ENCODE results near the gene HKDC1. TPM values are rescaled to one million over a fixed set of nuclear protein-coding genes. Genes with fewer than 3 reads are reported as not detected.

HKDC1 gene
- polyA plus RNA-seq, 1 experiment: 0.18 TPM

GRCh38 chr10:69269761-69270160 is 49.6 kb downstream of the HKDC1 start:
- DNase-seq (ENCODE audit: low read depth): no peak
- Histone ChIP-seq H3K36me3 (ENCODE audit: control insufficient read depth, insufficient read depth, low read length) (no peaks in the 10 kb centered on the region), H3K27me3 (ENCODE audit: control insufficient read depth, insufficient read depth, low read length) (peaks cover 7% of the 10 kb centered on the region; the same call in 1 of the 2 replicates), H3K4me3 (ENCODE audit: low read depth, low read length) (no peak overlapping the region)
- POLR2A ChIA-PET: no interaction called here
- CTCF ChIA-PET: no interaction called here
- TF ChIP-seq, protein P1, sequence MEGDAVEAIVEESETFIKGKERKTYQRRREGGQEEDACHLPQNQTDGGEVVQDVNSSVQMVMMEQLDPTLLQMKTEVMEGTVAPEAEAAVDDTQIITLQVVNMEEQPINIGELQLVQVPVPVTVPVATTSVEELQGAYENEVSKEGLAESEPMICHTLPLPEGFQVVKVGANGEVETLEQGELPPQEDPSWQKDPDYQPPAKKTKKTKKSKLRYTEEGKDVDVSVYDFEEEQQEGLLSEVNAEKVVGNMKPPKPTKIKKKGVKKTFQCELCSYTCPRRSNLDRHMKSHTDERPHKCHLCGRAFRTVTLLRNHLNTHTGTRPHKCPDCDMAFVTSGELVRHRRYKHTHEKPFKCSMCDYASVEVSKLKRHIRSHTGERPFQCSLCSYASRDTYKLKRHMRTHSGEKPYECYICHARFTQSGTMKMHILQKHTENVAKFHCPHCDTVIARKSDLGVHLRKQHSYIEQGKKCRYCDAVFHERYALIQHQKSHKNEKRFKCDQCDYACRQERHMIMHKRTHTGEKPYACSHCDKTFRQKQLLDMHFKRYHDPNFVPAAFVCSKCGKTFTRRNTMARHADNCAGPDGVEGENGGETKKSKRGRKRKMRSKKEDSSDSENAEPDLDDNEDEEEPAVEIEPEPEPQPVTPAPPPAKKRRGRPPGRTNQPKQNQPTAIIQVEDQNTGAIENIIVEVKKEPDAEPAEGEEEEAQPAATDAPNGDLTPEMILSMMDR (IDR thresholded peaks at IDR 0.05; ENCODE audit: insufficient read depth, low read depth, low read length): no peak

DNA sequence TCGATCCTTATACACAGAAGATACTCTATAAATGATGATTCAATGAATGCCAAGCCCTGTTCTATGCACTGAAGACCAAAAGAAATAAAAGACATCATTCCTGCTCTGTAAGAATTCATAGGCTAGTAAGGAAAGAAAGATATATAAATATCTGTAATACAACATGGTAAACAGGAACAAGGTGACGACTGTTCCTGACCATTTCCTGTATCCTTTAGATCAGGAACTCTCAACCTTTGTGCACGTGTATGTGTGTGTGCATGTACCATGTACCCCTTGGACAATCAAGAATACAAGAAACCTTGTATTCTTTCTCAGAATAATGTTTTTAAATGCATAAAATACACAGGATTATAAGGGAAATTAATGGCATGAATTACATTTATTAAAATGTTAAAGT is 50.9 kb downstream of the HKDC1 start:
- Histone ChIP-seq H3K27me3 (ENCODE audit: control insufficient read depth, insufficient read depth, low read length) (peaks cover 2% of the 10 kb centered on the region; the same call in 1 of the 2 replicates), H3K36me3 (ENCODE audit: control insufficient read depth, insufficient read depth, low read length) (no peaks in the 10 kb centered on the region), H3K4me3 (ENCODE audit: low read depth, low read length) (no peak overlapping the region)
- TF ChIP-seq, protein P1 (IDR thresholded peaks at IDR 0.05; ENCODE audit: insufficient read depth, low read depth, low read length): no peak
- no peak for DNase-seq (ENCODE audit: low read depth)
- POLR2A ChIA-PET: no interaction called here
- CTCF ChIA-PET: no interaction called here

DNA sequence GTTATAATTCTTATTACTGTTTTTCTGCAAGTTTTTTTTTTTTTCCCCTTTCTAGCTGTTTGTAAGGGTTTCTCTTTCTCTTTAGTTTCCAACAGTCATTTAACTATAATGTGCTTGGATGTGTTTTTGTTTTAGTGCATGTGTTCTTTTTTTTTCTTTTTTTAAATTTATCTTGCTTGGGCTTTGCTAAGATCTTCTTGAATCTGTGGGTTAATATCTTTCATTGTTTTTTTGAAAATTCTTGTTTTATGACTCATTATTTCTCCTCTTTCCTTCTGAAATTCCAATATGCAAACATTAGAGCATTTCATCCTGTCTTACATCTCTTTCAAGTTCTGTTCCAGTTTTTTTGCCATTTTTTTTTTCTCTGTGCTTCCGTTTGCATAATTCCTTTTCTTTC is 52.5 kb downstream of the HKDC1 start:
- H3K36me3 ChIP-seq (ENCODE audit: control insufficient read depth, insufficient read depth, low read length): no peaks in the 10 kb centered on the region
- H3K27me3 ChIP-seq (ENCODE audit: control insufficient read depth, insufficient read depth, low read length): peaks cover 2% of the 10 kb centered on the region; the same call in 1 of the 2 replicates
- ChIA-PET CTCF (interaction anchor here (0.6 to 0.8 kb wide), 2 partner anchors 37 to 120 kb away, joined by 3 read pairs; no protein-coding TSS in a partner anchor), POLR2A (no interaction called here)
- H3K4me3 ChIP-seq (ENCODE audit: low read depth, low read length): no peak overlapping the region
- TF ChIP-seq, protein P1 (IDR thresholded peaks at IDR 0.05; ENCODE audit: insufficient read depth, low read depth, low read length): no peak
- DNase-seq (ENCODE audit: low read depth): no peak

- POLR2A ChIA-PET: no interaction called here
- CTCF ChIA-PET: no interaction called here
- Histone ChIP-seq H3K36me3 (ENCODE audit: control insufficient read depth, insufficient read depth, low read length) (no peaks in the 10 kb centered on the region), H3K27me3 (ENCODE audit: control insufficient read depth, insufficient read depth, low read length) (no peaks in the 10 kb centered on the region), H3K4me3 (ENCODE audit: low read depth, low read length) (no peak overlapping the region)
- TF ChIP-seq, protein P1 (IDR thresholded peaks at IDR 0.05; ENCODE audit: insufficient read depth, low read depth, low read length): no peak
- no peak for DNase-seq (ENCODE audit: low read depth)
Observed at GRCh38 chr10:69275444-69275843, 55.3 kb downstream of the HKDC1 start.

DNA sequence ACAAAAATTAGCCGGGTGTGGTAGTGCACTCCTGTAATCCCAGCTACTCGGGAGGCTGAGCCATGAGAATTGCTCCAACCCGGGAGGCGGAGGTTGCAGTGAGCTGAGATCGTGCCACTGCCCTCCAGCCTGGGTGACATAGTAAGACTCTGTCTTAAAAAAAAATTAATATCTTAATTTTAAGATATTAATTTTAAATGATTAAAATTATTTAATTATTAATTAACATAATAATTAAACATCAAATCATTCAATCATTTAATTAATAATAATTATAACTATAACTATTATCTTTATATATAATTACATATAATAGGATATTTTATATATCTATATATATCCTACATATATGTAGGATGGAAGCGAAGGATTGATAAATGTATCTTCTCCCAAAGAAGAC is 56.4 kb downstream of the HKDC1 start:
- H3K4me3 ChIP-seq (ENCODE audit: low read depth, low read length): no peak overlapping the region
- POLR2A ChIA-PET: no interaction called here
- DNase-seq (ENCODE audit: low read depth): no peak
- peaks cover 1% of the 10 kb centered on the region; the same call in 1 of the 2 replicates for H3K27me3 ChIP-seq (ENCODE audit: control insufficient read depth, insufficient read depth, low read length)
- no peaks in the 10 kb centered on the region for H3K36me3 ChIP-seq (ENCODE audit: control insufficient read depth, insufficient read depth, low read length)
- TF ChIP-seq, protein P1 (IDR thresholded peaks at IDR 0.05; ENCODE audit: insufficient read depth, low read depth, low read length): no peak
- CTCF ChIA-PET: interaction anchor here (1.1 kb wide), 1 partner anchor 26 kb away, joined by 3 read pairs; no protein-coding TSS in a partner anchor
